ENCODE data around the gene CBX1.
A peak's percentile ranks its signal among the peaks of the same experiment; 100 is the strongest.

The CBX1 gene

GRCh38 chr17:48101012-48101720, at the start of gene CBX1:
TSS of gene CBX1 (minus strand) at chr17:48101478. CDS start at chr17:48077004, 24,474 bp downstream.
- Mint-ChIP-seq H3K27ac (peak within 1 kb of the TSS; percentile 82), H3K36me3 (peaks cover 2% of the 10 kb centered on the region), H3K4me3 (peak within 1 kb of the TSS; percentile 85), H3K4me1 (peaks cover 13% of the 10 kb centered on the region), H3K9me3 (no peaks in the 10 kb centered on the region), H3K27me3 (no peaks in the 10 kb centered on the region)
- DNase-seq (ENCODE audit: low spot score in 2 of 2) (peak; percentile 87 to 88), ATAC-seq (ENCODE audit: low read depth) (peak; percentile 93)

- DNase-seq (ENCODE audit: low spot score in 2 of 2) (no peak), ATAC-seq (ENCODE audit: low read depth) (no peak)
- Mint-ChIP-seq H3K27me3 (peaks cover 3% of the 10 kb centered on the region), H3K27ac (no peak overlapping the region), H3K4me3 (no peak overlapping the region), H3K4me1 (peaks cover 3% of the 10 kb centered on the region), H3K9me3 (no peaks in the 10 kb centered on the region), H3K36me3 (no peaks in the 10 kb centered on the region)
These were observed 49.3 kb upstream of the CBX1 start for GRCh38 chr17:48150597-48151001.

- no peak for ATAC-seq (ENCODE audit: low read depth)
- H3K9me3 Mint-ChIP-seq: no peaks in the 10 kb centered on the region
- no peak overlapping the region for H3K4me3 Mint-ChIP-seq
- H3K4me1 Mint-ChIP-seq: peaks cover 3% of the 10 kb centered on the region
- DNase-seq (ENCODE audit: low spot score in 2 of 2): no peak
- peaks cover 3% of the 10 kb centered on the region for H3K27me3 Mint-ChIP-seq
- H3K36me3 Mint-ChIP-seq: no peaks in the 10 kb centered on the region
- no peak overlapping the region for H3K27ac Mint-ChIP-seq
These were observed 48.6 kb upstream of the CBX1 start for GRCh38 chr17:48149787-48150463.

GRCh38 chr17:48148854-48149786, 47.8 kb upstream of the CBX1 start:
- no peak for ATAC-seq (ENCODE audit: low read depth)
- no peak for DNase-seq (ENCODE audit: low spot score in 2 of 2)
- no peaks in the 10 kb centered on the region for H3K36me3 Mint-ChIP-seq

GRCh38 chr17:48148029-48148770, 46.9 kb upstream of the CBX1 start:
- no peak overlapping the region for H3K4me3 Mint-ChIP-seq
- no peak overlapping the region for H3K27ac Mint-ChIP-seq
- no peaks in the 10 kb centered on the region for H3K9me3 Mint-ChIP-seq
- ATAC-seq (ENCODE audit: low read depth) (no peak), DNase-seq (ENCODE audit: low spot score in 2 of 2) (no peak)
- H3K36me3 Mint-ChIP-seq: no peaks in the 10 kb centered on the region
- H3K27me3 Mint-ChIP-seq: peaks cover 3% of the 10 kb centered on the region
- no peaks in the 10 kb centered on the region for H3K4me1 Mint-ChIP-seq

More at GRCh38 chr17:48148854-48149786, 47.8 kb upstream of the CBX1 start:
- no peak overlapping the region for H3K27ac Mint-ChIP-seq
- H3K4me1 Mint-ChIP-seq: peaks cover 3% of the 10 kb centered on the region
- H3K27me3 Mint-ChIP-seq: peaks cover 3% of the 10 kb centered on the region
- no peaks in the 10 kb centered on the region for H3K9me3 Mint-ChIP-seq
- no peak overlapping the region for H3K4me3 Mint-ChIP-seq

- Mint-ChIP-seq H3K36me3 (peaks cover 2% of the 10 kb centered on the region), H3K27ac (no peak overlapping the region), H3K4me1 (peaks cover 6% of the 10 kb centered on the region), H3K27me3 (peaks cover 5% of the 10 kb centered on the region), H3K4me3 (no peak overlapping the region), H3K9me3 (no peaks in the 10 kb centered on the region)
- no peak for DNase-seq (ENCODE audit: low spot score in 2 of 2)
- ATAC-seq (ENCODE audit: low read depth): no peak
These were observed 43.9 kb upstream of the CBX1 start for GRCh38 chr17:48144976-48145798.

- ATAC-seq (ENCODE audit: low read depth): no peak
- DNase-seq (ENCODE audit: low spot score in 2 of 2): no peak
- H3K4me3 Mint-ChIP-seq: no peak overlapping the region
- H3K4me1 Mint-ChIP-seq: peaks cover 12% of the 10 kb centered on the region
- H3K27ac Mint-ChIP-seq: no peak overlapping the region
- peaks cover 5% of the 10 kb centered on the region for H3K27me3 Mint-ChIP-seq
- H3K9me3 Mint-ChIP-seq: no peaks in the 10 kb centered on the region
- peaks cover 2% of the 10 kb centered on the region for H3K36me3 Mint-ChIP-seq
These were observed 43.0 kb upstream of the CBX1 start for GRCh38 chr17:48144231-48144630.

- peaks cover 2% of the 10 kb centered on the region for H3K36me3 Mint-ChIP-seq
- H3K4me1 Mint-ChIP-seq: peaks cover 12% of the 10 kb centered on the region
- no peak overlapping the region for H3K4me3 Mint-ChIP-seq
- ATAC-seq (ENCODE audit: low read depth) (no peak), DNase-seq (ENCODE audit: low spot score in 2 of 2) (no peak)
- H3K9me3 Mint-ChIP-seq: no peaks in the 10 kb centered on the region
- H3K27me3 Mint-ChIP-seq: peaks cover 5% of the 10 kb centered on the region
- H3K27ac Mint-ChIP-seq: no peak overlapping the region
These were observed 42.4 kb upstream of the CBX1 start for GRCh38 chr17:48143629-48144028.

GRCh38 chr17:48139944-48140343, 38.7 kb upstream of the CBX1 start:
- ATAC-seq (ENCODE audit: low read depth) (no peak), DNase-seq (ENCODE audit: low spot score in 2 of 2) (no peak)
- peaks cover 12% of the 10 kb centered on the region for H3K4me1 Mint-ChIP-seq
- H3K4me3 Mint-ChIP-seq: no peak overlapping the region
- peaks cover 2% of the 10 kb centered on the region for H3K27me3 Mint-ChIP-seq
- H3K27ac Mint-ChIP-seq: no peak overlapping the region
- H3K36me3 Mint-ChIP-seq: peaks cover 4% of the 10 kb centered on the region
- no peaks in the 10 kb centered on the region for H3K9me3 Mint-ChIP-seq

GRCh38 chr17:48137656-48138055, 36.4 kb upstream of the CBX1 start:
- DNase-seq (ENCODE audit: low spot score in 2 of 2) (no peak), ATAC-seq (ENCODE audit: low read depth) (no peak)
- Mint-ChIP-seq H3K27ac (no peak overlapping the region), H3K4me3 (no peak overlapping the region), H3K36me3 (peaks cover 4% of the 10 kb centered on the region), H3K4me1 (peaks cover 12% of the 10 kb centered on the region), H3K27me3 (peaks cover 2% of the 10 kb centered on the region), H3K9me3 (no peaks in the 10 kb centered on the region)

- H3K4me3 Mint-ChIP-seq: no peak overlapping the region
- H3K9me3 Mint-ChIP-seq: no peaks in the 10 kb centered on the region
- no peak for ATAC-seq (ENCODE audit: low read depth)
- H3K27me3 Mint-ChIP-seq: no peaks in the 10 kb centered on the region
- no peak overlapping the region for H3K27ac Mint-ChIP-seq
- peaks cover 8% of the 10 kb centered on the region for H3K4me1 Mint-ChIP-seq
- DNase-seq (ENCODE audit: low spot score in 2 of 2): no peak
- peaks cover 2% of the 10 kb centered on the region for H3K36me3 Mint-ChIP-seq
These were observed 33.7 kb upstream of the CBX1 start for GRCh38 chr17:48134912-48135480.

GRCh38 chr17:48132385-48132784, 31.1 kb upstream of the CBX1 start:
- no peak overlapping the region for H3K27ac Mint-ChIP-seq
- H3K36me3 Mint-ChIP-seq: peaks cover 1% of the 10 kb centered on the region

More at GRCh38 chr17:48132385-48132784, 31.1 kb upstream of the CBX1 start:
- ATAC-seq (ENCODE audit: low read depth): no peak
- no peak for DNase-seq (ENCODE audit: low spot score in 2 of 2)
- H3K9me3 Mint-ChIP-seq: no peaks in the 10 kb centered on the region
- H3K27me3 Mint-ChIP-seq: no peaks in the 10 kb centered on the region
- H3K4me3 Mint-ChIP-seq: no peak overlapping the region
- peaks cover 3% of the 10 kb centered on the region for H3K4me1 Mint-ChIP-seq
